GOT3 (cell line): ENCODE measurements around the gene TIFAB.

Source experiments
- DNase-seq: peaks from one replicate; lab custom pipeline; 2025; ENCODE audit warnings: mixed read lengths; lab: John Stamatoyannopoulos, UW

Gene TIFAB

DNA sequence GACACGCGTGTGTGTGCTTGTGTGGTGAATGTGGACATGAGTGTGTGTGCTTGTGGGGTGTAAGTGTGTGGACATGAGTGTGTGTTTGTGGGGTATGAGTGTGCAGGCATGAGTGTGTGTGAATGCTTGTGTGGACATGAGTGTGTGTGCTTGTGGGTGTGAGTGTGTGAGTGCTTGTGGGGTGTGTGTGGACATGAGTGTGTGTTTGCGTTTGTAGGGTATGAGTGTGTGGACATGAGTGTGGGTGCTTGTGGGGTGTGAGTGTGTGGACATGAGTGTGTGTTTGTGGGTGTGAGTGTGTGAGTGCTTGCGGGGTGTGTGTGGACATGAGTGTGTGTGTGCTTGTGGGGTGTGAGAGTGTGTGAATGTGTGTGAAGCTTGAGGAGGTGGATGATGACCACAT, 29.8 kb upstream of the TIFAB start:
- DNase-seq, result no peak

DNA sequence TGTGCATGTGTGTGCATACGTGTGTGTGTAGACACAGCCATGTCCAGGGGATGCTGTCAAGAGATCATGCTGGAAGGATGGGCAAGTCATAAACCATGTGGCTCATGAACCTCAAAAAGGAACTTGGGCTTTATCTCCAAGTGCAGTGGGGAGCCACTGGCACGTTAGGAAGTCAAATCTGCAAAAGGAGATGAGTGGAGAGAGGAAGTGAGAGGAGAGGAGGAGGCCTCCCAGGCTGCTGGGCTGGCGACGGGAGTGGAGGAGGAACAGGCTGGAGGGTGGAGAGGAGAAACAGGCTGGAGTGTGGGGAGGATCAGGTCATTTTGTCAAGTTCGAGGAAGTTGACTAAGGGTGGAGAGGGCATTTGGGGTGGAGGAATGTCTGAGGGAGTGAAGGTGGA, 29.2 kb upstream of the TIFAB start:
- DNase-seq, result no peak

DNA sequence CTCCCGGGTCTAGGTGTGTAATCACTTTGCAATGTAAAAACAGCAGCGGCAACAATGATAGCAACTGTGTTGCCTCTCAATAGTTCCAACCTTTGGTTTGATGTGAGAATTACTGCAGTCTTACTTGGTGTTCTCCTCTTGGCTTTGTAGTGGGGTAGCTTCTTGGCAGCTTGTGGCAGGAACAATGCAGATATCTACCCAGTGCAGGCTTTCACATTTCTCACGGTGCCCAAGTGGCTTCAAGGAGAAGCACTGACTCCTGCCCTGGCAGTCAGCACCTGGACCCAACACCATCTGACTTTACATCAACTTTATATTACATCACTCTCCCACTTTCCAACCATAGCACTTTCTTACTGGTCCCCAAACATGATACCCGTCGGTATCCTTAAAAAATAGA, 28.4 kb upstream of the TIFAB start:
- no peak for DNase-seq

GRCh38 chr5:135478938-135479337, 26.8 kb upstream of the TIFAB start:
- no peak for DNase-seq

DNA sequence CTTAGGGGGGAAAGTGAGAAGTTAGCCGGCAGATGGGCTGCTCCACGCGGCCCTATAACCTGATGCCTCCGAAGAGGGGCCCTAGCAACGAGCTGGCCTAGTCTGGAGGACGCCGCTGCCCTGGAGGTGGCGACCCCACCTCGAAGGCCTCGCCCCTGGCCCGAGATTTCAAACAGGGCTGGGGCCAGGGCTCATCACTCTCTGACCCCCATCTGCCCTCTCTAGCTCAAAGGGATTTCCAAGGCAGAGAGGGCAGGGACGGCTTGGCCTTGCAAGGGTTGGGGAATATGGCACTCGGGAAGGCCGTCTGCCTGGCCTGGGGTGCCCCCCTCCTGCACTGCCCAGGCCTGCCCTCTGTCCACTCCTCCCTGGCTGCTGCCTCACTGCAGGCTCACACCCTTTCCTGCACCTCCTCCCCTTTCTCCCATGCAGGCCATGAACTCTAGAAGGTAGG, 25.5 kb upstream of the TIFAB start:
- no peak for DNase-seq

- no peak for DNase-seq
These were observed 24.7 kb upstream of the TIFAB start for GRCh38 chr5:135476615-135477581.

- no peak for DNase-seq
These were observed 22.0 kb upstream of the TIFAB start for GRCh38 chr5:135473956-135474670.

DNA sequence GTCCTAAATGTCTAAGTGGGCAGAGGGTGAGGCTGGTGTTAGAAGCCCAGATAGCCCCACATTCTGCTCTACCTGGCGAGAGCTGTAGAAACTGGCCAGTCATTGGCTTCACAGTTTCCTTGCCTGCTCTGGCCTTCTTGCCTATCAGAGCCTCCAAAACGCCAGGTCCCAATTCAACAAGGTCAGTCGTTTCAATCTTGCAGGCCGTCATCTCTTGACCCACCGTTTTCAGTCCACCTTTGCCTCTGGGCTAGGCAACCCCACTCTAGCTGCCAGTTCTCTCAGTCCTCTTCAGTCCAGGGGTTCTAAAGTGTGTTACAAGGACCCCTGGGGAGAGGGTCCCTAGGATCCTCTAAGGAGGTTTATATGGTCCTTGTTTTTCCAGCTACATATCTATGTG, 20.0 kb upstream of the TIFAB start:
- no peak for DNase-seq

- no peak for DNase-seq
These were observed 19.6 kb upstream of the TIFAB start for GRCh38 chr5:135471726-135472125.

DNA sequence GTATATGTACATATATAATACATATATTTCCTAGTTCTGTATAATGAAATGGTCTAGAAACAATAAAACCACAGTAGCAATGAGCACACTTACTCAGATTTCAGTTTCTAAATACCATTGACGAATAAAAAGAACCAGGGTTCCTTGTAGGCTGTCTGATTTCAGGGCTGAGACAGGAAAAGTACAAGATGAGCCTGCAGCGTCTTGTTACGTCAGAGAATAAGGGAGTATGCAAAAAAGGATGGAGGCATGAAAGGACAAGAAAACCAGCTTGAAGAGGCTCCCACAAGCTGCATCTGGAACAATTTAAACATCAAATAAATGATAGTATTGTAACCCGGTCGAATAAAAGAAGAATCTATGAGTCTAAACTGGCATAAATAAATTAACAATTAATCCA, 17.8 kb upstream of the TIFAB start:
- no peak for DNase-seq

DNA sequence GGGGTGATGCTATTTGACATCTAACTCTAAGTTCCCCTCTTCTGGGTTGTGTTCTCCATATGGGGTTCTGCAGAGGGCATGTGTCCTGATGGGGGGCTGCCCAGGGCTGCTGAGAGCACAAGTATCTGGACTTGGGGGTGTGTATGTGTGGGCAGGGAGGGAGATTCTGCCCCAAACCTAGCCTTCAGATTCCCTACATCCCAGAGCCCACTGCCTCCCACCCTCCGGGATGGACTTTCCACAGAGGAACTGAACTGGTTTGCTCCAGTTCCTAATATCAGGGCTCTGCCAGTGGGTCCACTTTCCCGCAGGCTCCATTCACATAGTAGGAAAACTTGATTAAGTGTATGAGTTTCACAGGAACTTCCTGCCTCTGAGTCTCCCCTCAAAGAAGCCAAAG, 16.4 kb upstream of the TIFAB start:
- no peak for DNase-seq

DNA sequence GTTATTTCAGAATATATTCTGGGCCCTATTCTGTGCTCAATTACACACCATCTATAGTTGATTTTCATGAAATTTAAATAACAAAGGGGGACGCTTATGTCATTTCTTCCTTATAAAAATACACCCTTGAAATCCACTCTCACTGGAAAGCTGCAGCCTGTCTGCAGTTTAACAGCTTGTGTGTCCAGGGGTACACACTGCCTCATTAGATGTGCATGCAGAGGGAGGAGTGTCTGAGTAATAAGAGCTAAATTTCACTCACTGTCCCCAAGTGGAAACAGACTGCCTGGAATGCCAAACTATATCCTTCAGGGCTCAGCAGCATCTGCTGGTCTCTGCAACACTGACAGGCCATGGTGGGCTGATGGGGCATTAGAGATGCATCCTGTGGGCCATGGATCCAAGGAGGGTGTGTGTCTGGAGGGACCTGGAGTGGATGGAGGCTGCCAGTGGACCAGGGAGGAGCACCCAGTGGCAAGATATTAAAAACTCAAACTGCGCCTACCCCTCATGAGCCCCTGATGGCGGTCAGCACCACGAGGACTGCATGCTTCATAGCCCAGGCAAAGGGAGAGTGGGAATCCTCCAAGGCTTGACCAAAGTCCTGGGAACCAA, 15.8 kb upstream of the TIFAB start:
- no peak for DNase-seq

GRCh38 chr5:135467051-135467625, 15.0 kb upstream of the TIFAB start:
- no peak for DNase-seq

DNA sequence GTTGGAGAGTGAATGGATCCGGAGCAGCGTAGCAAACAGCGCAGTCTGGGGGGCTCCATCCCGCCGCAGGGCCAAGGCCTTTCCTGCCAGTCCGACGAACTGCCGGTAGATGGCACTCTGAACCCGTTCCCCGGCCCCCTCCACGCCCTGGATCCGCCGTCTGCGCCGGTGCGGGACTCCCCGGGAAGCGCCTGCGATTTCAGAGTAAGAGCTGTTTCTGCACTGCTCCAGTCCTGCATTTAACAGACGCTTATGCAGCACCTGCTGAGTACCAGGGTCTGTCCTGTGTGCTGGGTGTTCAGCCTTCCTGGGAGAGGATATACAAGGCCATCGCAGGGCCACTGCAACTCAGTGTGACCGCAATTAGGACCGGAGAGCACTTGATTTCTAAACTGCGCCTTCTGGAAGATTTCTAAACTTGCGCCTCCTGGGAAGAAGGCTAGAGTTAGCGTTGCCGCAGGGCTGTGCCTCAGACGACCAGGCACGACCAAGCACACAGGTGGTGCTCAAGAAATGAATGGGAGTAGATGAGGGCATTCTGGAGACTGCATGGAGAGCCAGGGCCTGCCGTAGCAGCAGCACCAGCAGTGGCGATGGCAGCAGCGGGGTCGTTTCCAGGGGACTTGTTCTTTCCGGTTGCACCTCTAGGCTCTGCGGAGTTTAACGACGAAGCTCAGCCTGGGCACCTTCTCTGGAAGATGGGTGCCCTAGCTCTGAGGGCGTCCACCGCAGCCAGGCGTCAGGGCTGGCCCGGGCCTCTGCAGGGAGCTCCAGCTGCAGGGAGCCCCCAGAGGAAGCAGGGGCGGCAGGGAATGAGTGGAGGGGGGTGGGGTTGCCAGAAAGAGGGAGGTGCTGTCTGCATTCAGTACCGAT, 14.3 kb upstream of the TIFAB start:
- peak; percentile 49 for DNase-seq

- no peak for DNase-seq
These were observed 13.4 kb upstream of the TIFAB start for GRCh38 chr5:135465391-135466122.

DNA sequence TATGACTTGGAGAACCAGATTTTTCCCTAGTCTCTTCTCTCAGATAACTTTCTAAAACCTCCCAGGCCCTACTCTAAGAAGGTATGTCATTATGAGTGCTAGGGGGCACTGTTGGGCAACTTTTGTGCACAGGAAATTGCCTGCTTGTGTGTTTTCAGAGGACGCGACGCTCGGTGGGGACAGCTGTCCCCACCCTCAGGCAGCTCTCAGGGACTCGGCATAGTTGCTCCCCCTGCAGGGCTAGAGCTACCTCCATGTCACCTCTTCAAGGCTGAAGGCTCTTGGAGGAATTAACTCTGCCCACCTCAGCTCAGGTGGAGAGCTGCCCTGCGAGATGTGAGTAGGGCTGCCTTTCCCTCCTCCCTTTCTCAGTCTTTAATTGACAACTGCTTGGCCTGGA, 10.2 kb upstream of the TIFAB start:
- no peak for DNase-seq

GRCh38 chr5:135461481-135462151, 9.5 kb upstream of the TIFAB start:
- DNase-seq, result no peak

DNA sequence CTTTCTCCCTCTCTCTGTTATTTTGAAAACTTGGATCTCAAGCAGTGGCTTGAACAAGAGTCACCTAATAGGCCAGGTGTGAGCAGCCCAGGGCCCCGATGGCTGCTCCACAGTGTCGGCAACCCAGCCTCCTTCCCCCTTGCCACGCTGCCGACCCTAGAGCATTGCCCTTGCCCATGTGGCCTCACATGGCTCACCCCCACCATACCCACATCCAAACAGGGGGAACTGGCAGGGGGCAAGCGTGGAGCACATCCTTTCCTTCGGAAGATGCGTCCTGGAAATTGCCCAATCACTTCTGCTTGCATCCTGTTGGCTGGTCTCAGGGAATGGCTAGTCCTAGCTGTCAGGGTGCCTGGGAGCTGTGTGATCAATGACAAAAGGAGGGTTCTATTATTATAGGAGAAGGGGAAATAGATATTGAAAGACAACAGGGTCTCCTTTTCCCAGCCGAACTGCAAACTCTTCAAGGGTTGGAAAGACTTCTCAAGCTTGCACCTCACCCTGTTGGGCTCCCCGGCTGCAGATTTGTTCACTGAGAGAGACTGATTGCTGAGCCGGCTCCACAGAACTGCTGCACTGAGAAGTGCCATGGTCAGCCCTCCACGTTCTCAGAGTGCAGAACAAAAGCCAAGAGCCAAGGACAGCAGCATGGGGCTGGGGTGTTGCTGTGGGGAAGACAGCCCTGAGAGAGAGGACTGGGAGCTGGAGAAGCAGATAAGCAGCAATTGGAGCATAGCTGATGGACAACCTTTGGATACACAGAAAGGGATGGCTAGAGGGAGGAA, 8.3 kb upstream of the TIFAB start:
- DNase-seq, result no peak

DNA sequence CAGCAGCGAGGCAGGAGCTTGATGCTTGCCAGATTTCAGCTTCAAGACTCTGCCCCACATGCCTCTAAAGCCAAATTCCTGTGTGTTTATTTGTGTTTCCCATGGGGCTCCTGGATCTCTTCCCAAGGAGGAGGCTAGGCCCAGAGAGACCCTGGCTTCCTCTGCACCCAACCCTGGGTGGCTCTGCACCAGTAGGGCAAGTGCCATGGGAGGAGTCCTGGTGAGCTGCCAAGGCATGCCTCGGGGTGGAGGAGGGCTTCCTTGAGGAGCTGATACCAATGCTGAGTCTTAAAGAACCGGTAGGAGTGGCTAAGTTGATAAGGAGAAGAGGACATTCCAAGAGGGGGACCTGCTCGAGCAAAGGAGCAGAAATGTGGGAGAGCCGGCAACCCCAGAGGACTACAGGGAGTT, 6.8 kb upstream of the TIFAB start:
- DNase-seq, result no peak
